ENCODE measurements around the gene COL20A1.

- no peak for TF ChIP-seq CTCF (IDR thresholded peaks at IDR 0.05)
- TF ChIP-seq POLR2A (IDR thresholded peaks at IDR 0.05; ENCODE audit: low read depth), result no peak
Observed at GRCh38 chr20:63284981-63285524, 7.9 kb upstream of the COL20A1 start.

Measured in esophagus muscularis mucosa (tissue), 3 donors.